ENCODE measurements around the gene CDKN2B.
A peak's percentile ranks its signal among the peaks of the same experiment; 100 is the strongest.
"Not testable (repeated sequence)": the region's sequence is repeated elsewhere in the genome, so short reads cannot be mapped to it uniquely, and the experiment has no call there.

Gene CDKN2B, protein sequence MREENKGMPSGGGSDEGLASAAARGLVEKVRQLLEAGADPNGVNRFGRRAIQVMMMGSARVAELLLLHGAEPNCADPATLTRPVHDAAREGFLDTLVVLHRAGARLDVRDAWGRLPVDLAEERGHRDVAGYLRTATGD

DNA sequence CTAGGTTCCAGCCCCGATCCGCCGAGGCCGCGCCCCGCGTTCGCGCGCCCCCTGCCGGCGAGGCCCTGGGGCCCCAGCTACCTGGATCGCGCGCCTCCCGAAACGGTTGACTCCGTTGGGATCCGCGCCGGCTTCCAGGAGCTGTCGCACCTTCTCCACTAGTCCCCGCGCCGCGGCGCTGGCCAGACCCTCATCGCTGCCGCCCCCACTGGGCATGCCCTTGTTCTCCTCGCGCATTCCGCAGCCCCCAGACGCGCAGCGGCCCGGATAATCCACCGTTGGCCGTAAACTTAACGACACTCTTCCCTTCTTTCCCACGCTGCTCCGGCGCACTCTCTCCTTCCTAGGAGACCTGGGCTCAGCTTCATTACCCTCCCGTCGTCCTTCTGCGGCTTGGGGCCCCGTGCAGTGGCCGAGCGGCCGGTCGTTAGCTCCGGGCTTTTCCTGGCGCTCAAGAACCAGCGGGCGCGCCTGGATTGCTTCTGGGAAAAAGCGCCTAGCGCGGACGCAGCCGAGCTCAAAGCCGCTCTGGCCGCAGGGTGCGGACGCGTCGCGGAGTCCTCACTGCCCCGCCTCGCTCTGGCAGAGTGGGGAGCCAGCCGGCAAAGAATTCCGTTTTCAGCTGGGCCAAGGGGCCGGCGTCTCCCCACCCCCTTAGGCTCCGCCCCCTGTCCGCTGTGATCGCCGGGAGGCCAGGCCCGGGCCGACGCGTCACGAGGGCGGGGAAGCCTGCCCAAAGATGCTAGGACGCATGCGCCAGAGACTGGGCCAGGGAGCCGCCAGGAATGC, at the start of gene CDKN2B:
CDKN2B (minus strand) TSS at position 589 of the 789 bp plus-strand sequence; CDS start at position 237, 352 bp downstream.
- DNase-seq: peak; percentile 99

GRCh38 chr9:22057972-22058371, 48.9 kb upstream of the CDKN2B start:
- not testable (repeated sequence) for DNase-seq

- no peak for DNase-seq
Measured at GRCh38 chr9:22056402-22056801, 47.3 kb upstream of the CDKN2B start.

DNA sequence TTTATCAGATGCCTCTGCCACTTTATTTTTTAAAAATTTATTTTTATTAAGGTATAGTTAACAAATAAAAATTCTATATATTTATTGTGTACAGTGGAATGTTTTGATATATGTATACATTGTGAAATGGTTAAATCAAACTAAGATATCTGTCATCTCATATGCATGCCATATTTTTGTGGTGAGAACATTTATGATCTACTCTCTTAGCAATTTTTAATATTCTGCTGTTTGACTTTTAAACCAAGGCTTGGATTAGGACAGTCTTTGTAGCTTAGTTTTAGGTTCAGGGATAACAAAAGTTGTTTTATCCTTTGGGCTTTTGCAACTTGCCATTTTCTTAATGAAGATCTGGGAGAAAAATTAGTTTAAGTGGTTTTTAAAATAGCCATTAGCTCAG, 46.0 kb upstream of the CDKN2B start:
- DNase-seq: no peak

- DNase-seq: no peak
Measured at GRCh38 chr9:22054529-22054928, 45.4 kb upstream of the CDKN2B start.

GRCh38 chr9:22054076-22054475, 45.0 kb upstream of the CDKN2B start:
- no peak for DNase-seq

GRCh38 chr9:22053178-22053577, 44.1 kb upstream of the CDKN2B start:
- no peak for DNase-seq

GRCh38 chr9:22052376-22052945, 43.4 kb upstream of the CDKN2B start:
- DNase-seq: no peak

GRCh38 chr9:22050924-22051323, 41.8 kb upstream of the CDKN2B start:
- DNase-seq: no peak

GRCh38 chr9:22049411-22049810, 40.3 kb upstream of the CDKN2B start:
- no peak for DNase-seq

DNA sequence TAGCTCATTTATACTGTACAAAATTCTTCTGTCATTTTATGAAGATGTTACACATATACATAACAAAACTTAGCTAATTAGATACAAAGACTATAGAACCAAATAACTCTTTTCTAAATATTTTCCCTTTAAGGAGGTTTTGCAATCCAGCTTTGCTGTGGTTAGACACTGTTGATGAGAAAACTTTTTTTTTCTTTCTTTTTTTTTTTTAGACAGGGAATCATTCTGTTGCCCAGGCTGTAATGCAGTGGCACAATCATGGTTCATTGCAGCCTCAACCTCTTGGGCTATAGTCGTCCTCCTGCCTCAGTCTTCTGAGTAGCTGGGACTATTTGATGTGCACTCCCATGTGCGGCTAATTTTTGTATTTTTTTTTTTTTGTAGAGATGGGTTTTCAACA, 38.5 kb upstream of the CDKN2B start:
- no peak for DNase-seq

DNA sequence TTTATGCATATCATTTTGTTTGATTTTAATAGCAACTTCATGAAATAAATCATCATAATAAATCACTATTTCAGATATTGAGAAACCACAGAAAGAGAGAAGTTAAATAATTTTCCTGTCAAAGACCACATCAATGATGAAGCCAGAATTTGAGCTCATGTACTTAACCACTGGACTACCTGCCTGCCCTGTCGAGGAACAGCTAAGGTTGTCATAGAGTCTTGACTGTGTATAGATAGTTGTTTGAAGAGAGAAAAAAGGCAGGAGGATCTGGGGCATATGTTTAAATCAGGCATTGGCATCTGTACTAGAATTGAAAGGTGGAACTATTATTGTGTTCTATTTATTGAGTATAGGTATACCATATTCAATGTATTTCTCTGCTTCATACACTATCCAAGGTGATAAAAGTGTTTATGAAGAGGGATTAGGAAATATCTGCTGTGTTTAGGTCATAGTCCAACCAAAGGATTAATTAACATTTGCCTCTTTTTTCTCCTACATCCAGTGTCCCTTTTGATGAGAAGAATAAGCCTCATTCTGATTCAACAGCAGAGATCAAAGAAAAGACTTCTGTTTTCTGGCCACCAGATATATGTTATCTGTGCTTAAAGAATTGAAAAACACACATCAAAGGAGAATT, 37.3 kb upstream of the CDKN2B start:
- no peak for DNase-seq

GRCh38 chr9:22045423-22045822, 36.3 kb upstream of the CDKN2B start:
- no peak for DNase-seq

GRCh38 chr9:22044583-22044982, 35.5 kb upstream of the CDKN2B start:
- DNase-seq: no peak

- no peak for DNase-seq
Measured at GRCh38 chr9:22043928-22044327, 34.8 kb upstream of the CDKN2B start.

- peak; percentile 79 for DNase-seq
Measured at GRCh38 chr9:22041775-22042174, 32.7 kb upstream of the CDKN2B start.

GRCh38 chr9:22041344-22041743, 32.2 kb upstream of the CDKN2B start:
- DNase-seq: no peak

DNA sequence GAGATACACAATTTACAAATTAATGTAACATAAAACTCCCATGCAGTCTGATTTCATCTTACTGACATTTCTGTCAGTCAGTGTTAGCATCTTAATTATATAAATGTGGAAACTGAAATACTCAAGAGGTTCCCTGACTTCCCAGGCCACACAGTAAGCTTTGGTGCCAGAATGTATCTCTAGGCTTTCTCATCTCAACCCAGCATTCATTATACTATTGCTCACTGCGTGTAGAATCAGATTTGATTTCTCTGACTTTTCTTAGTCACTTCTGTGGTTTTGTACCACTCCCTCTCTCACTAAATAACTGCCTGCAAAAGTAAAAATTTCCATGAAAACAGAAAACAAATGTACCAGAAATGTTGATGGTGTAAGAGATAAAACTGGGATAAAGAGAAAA, 31.7 kb upstream of the CDKN2B start:
- DNase-seq: no peak

DNA sequence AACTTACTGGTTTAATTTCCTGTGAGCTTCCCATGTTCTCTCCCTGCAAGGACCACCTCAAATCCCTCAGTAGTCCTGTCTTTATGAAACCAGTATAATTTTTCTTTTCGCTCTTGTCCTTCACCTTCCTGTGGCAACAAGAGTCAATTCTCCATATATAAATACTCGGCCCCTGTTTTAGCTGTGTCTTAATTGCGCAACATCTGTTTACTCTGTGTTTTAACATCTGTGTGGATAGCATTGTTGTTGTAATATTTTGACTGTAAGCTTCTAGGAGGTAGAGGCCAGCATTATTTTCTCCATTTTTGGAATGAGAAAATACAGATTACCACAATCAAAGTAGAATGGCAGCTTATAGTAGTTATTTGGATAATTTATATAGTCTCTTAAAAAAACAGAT, 30.2 kb upstream of the CDKN2B start:
- no peak for DNase-seq

DNA sequence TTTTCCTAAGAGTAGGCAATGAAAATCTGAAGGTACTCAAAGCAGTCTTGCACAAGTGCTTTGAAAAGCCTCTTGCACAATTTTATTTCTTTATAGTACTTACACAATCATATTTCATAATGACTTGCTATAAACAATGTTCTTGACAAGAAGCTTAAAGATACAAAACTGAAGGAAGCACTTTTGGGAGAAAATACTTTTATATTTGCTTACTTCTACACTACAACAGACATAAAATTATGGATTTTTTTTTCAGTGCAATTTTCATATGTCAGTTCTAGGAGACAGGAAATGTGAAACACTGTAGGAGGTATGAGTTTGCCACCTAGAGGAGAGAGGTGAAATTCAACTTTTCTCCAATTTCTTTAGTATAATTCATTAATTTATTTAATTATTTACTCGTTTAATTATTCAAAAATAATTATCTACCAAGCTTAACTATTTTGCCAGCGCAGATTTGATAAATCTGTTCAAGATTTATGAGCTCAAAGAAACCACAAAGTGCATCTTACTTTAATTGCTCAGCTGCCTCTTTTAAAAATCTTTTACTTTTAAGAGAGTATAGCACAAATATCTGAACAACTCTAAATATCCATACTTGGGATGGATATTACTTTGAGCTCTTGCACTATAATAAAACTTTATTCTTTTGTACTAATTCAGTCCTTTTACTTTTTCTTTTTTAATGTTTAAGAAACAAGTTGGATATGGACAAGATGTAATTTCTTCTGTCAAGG, 29.0 kb upstream of the CDKN2B start:
- DNase-seq: no peak

DNA sequence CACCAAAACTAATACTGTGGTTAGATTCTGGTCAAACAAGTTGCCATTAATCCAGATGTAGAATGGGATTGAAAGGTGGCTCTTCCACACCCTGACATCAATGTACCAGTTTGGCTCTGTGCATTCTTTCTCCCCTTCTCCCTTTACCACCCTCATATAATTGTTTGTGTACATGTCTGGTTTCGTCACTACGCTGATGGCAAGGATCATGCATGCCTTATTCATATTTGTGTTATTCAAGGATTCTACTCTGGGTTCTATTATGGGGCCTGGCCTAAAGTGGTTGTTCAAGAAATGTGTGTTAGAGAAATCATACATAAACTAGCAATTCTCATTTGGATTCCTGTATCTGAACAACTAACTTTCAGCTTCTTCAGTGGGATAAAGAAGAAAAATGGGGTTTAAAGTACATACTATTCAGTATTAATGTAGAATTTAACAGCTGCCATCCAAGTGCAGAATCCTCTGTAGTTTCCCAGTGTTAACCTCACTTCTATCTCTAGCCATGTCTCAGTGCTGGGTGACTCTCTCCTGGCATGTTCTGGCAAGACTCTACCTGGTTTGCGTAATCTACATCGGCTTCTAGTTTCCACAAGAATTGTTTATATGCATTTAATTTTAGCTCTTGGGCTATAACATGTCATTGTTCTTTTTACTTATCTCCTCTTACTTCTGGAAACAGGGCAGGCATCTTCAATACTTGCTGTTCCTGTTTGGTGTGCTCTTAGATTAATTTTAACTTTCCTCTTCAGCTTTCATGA, 27.9 kb upstream of the CDKN2B start:
- DNase-seq: no peak

DNA sequence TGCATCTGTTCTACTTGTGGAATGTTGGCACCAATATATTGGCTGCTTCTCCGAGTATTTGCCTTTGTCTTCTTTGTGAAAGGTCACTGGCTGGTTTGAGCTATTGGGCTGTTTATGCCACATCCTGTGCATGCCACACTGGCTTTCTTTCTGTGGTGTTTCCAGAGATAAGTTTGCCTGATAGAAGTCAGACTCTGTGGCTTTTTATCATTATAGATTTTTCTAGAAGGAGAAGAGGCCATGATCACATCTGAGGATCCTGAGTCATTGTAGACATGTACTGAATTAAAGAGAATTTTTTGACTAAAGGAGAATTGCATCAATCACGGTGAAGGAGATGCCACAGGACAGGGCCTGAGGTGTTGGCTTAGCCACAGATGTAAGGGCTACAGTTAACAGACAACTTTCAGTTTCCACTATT, 26.5 kb upstream of the CDKN2B start:
- DNase-seq: no peak

All from islet precursor cell (in vitro differentiated cells).